ENCODE data around the gene EEF1AKMT1.

GRCh38 chr13:20727856-20728255 is 45.9 kb downstream of the EEF1AKMT1 start:
- no peak for TF ChIP-seq EZH2phosphoT487 (IDR thresholded peaks at IDR 0.05; ENCODE audit: borderline replicate concordance, low read length)
- TF ChIP-seq CTCF (IDR thresholded peaks at IDR 0.05; ENCODE audit: low read depth, low read length, poor library complexity, severe bottlenecking) = no peak
